Vagina (tissue), 2 donors: ENCODE results near the gene KRTAP4-11.

ENCODE experiments used
- CTCF ChIP-seq, 3 experiments: fragments of 450-650 bp in 2 of 3; fragments of 200-600 bp in 1 of 3; sonication (generic) in 1 of 3; IDR thresholded peaks; one replicate each; pipeline ENCODE4 v1.5.1; 2017 to 2019; ENCODE audit warnings: antibody characterized with exemption in 3 of 3, mild to moderate bottlenecking in 2 of 3, moderate library complexity in 2 of 3
- POLR2A ChIP-seq, 2 donors: fragments of 450-650 bp; IDR thresholded peaks; one replicate each; pipeline ENCODE4 v1.6.1; 2017; ENCODE audit warnings: antibody characterized with exemption in 2 of 2, mild to moderate bottlenecking in 2 of 2, moderate library complexity in 2 of 2
- POLR2AphosphoS5 ChIP-seq, 2 donors: sonication (generic); formaldehyde crosslinking; IDR thresholded peaks; one replicate each; pipeline ENCODE4 v1.9.0; 2017; ENCODE audit warnings: antibody characterized with exemption in 2 of 2, mild to moderate bottlenecking in 2 of 2, low read depth in 1 of 2; ENCODE audit not compliant: insufficient read depth in 1 of 2

GRCh38 chr17:41096055-41096454, 22.1 kb downstream of the KRTAP4-11 start:
- TF ChIP-seq POLR2A (IDR thresholded peaks at IDR 0.05) (no peak), CTCF (IDR thresholded peaks at IDR 0.05) (no peak), POLR2AphosphoS5 (IDR thresholded peaks at IDR 0.05; ENCODE audit: insufficient read depth in 1 of 2, low read depth in 1 of 2) (no peak)
